SU-DHL-6 (cell line): ENCODE data around the gene AHRR.

Experiments used
- EZH2phosphoT487 ChIP-seq: fragments of 200-600 bp; sonication (generic), shearing (Covaris generic); conservative IDR thresholded peaks from 2 replicates; pipeline ENCODE4 v1.6.1; 2018; ENCODE audit warnings: mild to moderate bottlenecking, antibody characterized with exemption, low read length, moderate library complexity, mixed read lengths
- TF ChIP-seq, protein P1 (sequence below): fragments of 200-600 bp; sonication (generic); IDR thresholded peaks from one replicate; pipeline ENCODE4 v1.5.1; 2017; ENCODE audit warnings: antibody characterized with exemption, mild to moderate bottlenecking, low read length, moderate library complexity; ENCODE audit not compliant: insufficient read depth, poor library complexity, severe bottlenecking

DNA sequence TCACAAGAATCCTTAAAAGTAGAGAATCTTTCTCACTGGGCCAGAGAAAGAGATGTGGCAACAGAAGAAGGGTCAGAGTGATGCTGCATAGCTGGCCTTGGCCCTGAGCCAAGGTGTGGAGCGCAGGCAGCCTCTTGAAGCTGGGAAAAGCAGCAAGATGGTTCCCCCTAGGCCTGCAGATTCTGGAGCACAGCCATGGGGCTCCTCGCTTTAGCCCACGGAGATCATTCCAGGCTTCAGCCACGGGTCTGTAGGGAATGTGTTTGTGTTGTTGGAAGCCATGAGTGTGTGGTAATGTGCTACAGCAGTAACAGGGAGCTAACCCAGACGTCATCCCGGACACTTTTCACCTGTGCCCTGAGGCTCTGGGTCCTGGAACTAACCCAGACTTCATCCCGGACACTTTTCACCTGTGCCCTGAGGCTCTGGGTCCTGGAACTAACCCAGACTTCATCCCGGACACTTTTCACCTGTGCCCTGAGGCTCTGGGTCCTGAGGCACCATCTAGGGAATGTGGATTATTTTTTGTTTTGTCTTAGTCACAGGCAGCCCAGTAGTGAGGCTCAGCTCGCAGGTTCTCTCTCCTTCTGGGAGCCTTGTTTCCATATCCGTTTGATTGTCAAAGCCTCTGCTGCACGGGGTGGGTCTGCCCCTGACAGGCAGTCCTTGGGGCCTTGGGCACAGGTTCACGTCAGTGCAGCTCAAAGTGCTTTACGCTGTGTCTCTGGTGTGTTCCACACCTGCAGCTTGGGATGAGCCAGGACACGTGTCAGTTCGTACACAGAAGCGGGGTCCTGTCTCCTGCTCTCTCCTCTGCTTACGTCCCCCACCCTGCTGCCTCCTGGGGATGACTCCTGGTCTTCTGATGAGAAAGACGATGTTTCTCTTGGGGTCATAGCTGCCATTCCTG lies 65.2 kb downstream of the AHRR start:
- TF ChIP-seq, protein P1, sequence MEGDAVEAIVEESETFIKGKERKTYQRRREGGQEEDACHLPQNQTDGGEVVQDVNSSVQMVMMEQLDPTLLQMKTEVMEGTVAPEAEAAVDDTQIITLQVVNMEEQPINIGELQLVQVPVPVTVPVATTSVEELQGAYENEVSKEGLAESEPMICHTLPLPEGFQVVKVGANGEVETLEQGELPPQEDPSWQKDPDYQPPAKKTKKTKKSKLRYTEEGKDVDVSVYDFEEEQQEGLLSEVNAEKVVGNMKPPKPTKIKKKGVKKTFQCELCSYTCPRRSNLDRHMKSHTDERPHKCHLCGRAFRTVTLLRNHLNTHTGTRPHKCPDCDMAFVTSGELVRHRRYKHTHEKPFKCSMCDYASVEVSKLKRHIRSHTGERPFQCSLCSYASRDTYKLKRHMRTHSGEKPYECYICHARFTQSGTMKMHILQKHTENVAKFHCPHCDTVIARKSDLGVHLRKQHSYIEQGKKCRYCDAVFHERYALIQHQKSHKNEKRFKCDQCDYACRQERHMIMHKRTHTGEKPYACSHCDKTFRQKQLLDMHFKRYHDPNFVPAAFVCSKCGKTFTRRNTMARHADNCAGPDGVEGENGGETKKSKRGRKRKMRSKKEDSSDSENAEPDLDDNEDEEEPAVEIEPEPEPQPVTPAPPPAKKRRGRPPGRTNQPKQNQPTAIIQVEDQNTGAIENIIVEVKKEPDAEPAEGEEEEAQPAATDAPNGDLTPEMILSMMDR, result no peak
- TF ChIP-seq EZH2phosphoT487, result no peak
